PC-3 (cell line): ENCODE measurements around the gene TENT5C. TPM values are rescaled to one million over a fixed set of nuclear protein-coding genes. Genes with fewer than 3 reads are reported as not detected.

Experiments
- ATAC-seq: fragments of 200-7000 bp; cut with Tn5 transposase; 2 replicates; pipeline ENCODE4 v1.9.1; 2020; ENCODE audit warnings: mild to moderate bottlenecking, moderate library complexity
- BruUV-seq: library from RNA; stranded (reverse); fragments of 400-500 nt; replicated peaks from 2 replicates; lab custom pipeline; 2021; lab: Mats Ljungman, UMichigan
- CTCF ChIA-PET: fragments of 300-600 bp; sonication (Branson Sonifier 250); formaldehyde crosslinking; loops from one replicate; lab custom pipeline; 2022; ENCODE audit warnings: antibody characterized with exemption; lab: Charles Lee
- POLR2A ChIA-PET: fragments of 300-600 bp; sonication (Branson Sonifier 250); formaldehyde crosslinking; loops from one replicate; lab custom pipeline; 2022; ENCODE audit warnings: antibody characterized with exemption; ENCODE audit not compliant: unreplicated experiment; lab: Charles Lee
- DNase-seq: peaks from one replicate; pipeline ENCODE4 v3.0.0-alpha.2; 2015
- H2AFZ ChIP-seq: fragments of 300-600 bp; sonication (generic); 2 replicates; pipeline ENCODE4 v1.6.0; 2016; ENCODE audit warnings: antibody characterized with exemption, low read length
- H3F3A ChIP-seq: fragments of 300-600 bp; sonication (generic); one replicate; pipeline ENCODE4 v1.6.0; 2017; ENCODE audit warnings: antibody characterized with exemption, low read length, control low read depth, mild to moderate bottlenecking; ENCODE audit not compliant: unreplicated experiment
- H3K27ac ChIP-seq: fragments of 300-600 bp; sonication (generic); 2 replicates; pipeline ENCODE4 v1.5.1; 2016; ENCODE audit warnings: mild to moderate bottlenecking, low read length
- H3K27me3 ChIP-seq: fragments of 300-600 bp; sonication (generic); 2 replicates; pipeline ENCODE4 v1.6.1; 2016; ENCODE audit warnings: low read length, mixed read lengths
- H3K36me3 ChIP-seq: fragments of 300-600 bp; sonication (generic); 2 replicates; pipeline ENCODE4 v1.6.1; 2016; ENCODE audit warnings: low read depth, mixed run types, low read length, mixed read lengths
- H3K4me1 ChIP-seq: fragments of 300-600 bp; sonication (generic); 2 replicates; pipeline ENCODE4 v1.5.1; 2016; ENCODE audit warnings: low read length; ENCODE audit not compliant: insufficient read depth
- H3K4me2 ChIP-seq: fragments of 300-600 bp; sonication (generic); 2 replicates; pipeline ENCODE4 v1.6.0; 2016; ENCODE audit warnings: low read length
- H3K4me3 ChIP-seq: fragments of 300-600 bp; sonication (generic); 2 replicates; pipeline ENCODE4 v1.5.1; 2016; ENCODE audit warnings: mild to moderate bottlenecking, low read length, mixed read lengths
- H3K79me2 ChIP-seq: fragments of 300-600 bp; sonication (generic); 2 replicates; pipeline ENCODE4 v1.6.1; 2017; ENCODE audit warnings: low read length, mixed read lengths
- H3K9ac ChIP-seq: fragments of 300-600 bp; sonication (generic); 2 replicates; pipeline ENCODE4 v1.6.0; 2016; ENCODE audit warnings: mild to moderate bottlenecking, low read length
- H3K9me2 ChIP-seq: fragments of 300-600 bp; sonication (generic); replicated peaks from 2 replicates; pipeline ENCODE4 v1.6.1; 2016; ENCODE audit warnings: mixed run types, low read length, mixed read lengths
- H3K9me3 ChIP-seq: fragments of 300-600 bp; sonication (generic); 2 replicates; pipeline ENCODE4 v1.6.1; 2016; ENCODE audit warnings: low read length, mixed read lengths
- H4K20me1 ChIP-seq: fragments of 300-600 bp; sonication (generic); 2 replicates; pipeline ENCODE4 v1.6.1; 2016; ENCODE audit warnings: low read length, mixed read lengths
- EZH2 ChIP-seq: fragments of 300-600 bp; sonication (generic); IDR thresholded peaks from one replicate; pipeline ENCODE4 v1.6.1; 2017; ENCODE audit warnings: antibody characterized with exemption, mild to moderate bottlenecking, low read length; ENCODE audit not compliant: unreplicated experiment
- EZH2phosphoT487 ChIP-seq: fragments of 300-600 bp; sonication (generic); IDR thresholded peaks from 2 replicates; pipeline ENCODE4 v1.6.1; 2018; ENCODE audit warnings: mild to moderate bottlenecking, antibody characterized with exemption, low read length, borderline replicate concordance
- intact Hi-C: fragments of 100-400 bp; cut with micrococcal nuclease; formaldehyde crosslinking; loops from 2 replicates; pipeline ENCODE4 v1.9.0; 2023
- total RNA-seq: library from RNA; depleted of rRNA; stranded (reverse); fragments of >200 nt; gene quantifications from 2 replicates; pipeline ENCODE4 v1.2.3, GENCODE V29; 2014
- TF ChIP-seq, protein P1 (sequence below): fragments of 300-600 bp; sonication (generic); conservative IDR thresholded peaks from 2 replicates; pipeline ENCODE4 v1.5.1; 2017; ENCODE audit warnings: antibody characterized with exemption, low read depth, mild to moderate bottlenecking, low read length

TENT5C gene
- total RNA-seq, 1 experiment from 2014 or later: 2.4 TPM

- H3K9me2 ChIP-seq: no peaks in the 10 kb centered on the region
- POLR2A ChIA-PET: no interaction called here
- no peaks in the 10 kb centered on the region for H4K20me1 ChIP-seq
- H3K4me2 ChIP-seq: no peak overlapping the region
- intact Hi-C loops: no loop called here
- CTCF ChIA-PET: no interaction called here
- no peak overlapping the region for H3K27ac ChIP-seq
- no peaks in the 10 kb centered on the region for H3K27me3 ChIP-seq
- ATAC-seq (no peak), DNase-seq (no peak)
- H3F3A ChIP-seq: no peaks in the 10 kb centered on the region
- TF ChIP-seq EZH2 (no peak), EZH2phosphoT487 (no peak)
- TF ChIP-seq, protein P1, sequence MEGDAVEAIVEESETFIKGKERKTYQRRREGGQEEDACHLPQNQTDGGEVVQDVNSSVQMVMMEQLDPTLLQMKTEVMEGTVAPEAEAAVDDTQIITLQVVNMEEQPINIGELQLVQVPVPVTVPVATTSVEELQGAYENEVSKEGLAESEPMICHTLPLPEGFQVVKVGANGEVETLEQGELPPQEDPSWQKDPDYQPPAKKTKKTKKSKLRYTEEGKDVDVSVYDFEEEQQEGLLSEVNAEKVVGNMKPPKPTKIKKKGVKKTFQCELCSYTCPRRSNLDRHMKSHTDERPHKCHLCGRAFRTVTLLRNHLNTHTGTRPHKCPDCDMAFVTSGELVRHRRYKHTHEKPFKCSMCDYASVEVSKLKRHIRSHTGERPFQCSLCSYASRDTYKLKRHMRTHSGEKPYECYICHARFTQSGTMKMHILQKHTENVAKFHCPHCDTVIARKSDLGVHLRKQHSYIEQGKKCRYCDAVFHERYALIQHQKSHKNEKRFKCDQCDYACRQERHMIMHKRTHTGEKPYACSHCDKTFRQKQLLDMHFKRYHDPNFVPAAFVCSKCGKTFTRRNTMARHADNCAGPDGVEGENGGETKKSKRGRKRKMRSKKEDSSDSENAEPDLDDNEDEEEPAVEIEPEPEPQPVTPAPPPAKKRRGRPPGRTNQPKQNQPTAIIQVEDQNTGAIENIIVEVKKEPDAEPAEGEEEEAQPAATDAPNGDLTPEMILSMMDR: no peak
- no peaks in the 10 kb centered on the region for H3K36me3 ChIP-seq
- H3K4me3 ChIP-seq: no peak overlapping the region
- no peak overlapping the region for H3K9ac ChIP-seq
- no peaks in the 10 kb centered on the region for H3K9me3 ChIP-seq
- no peaks in the 10 kb centered on the region for H3K79me2 ChIP-seq
- H2AFZ ChIP-seq: no peak overlapping the region
- BruUV-seq: no TSS peak
- no peaks in the 10 kb centered on the region for H3K4me1 ChIP-seq
Measured at GRCh38 chr1:117579221-117579906, 26.5 kb upstream of the TENT5C start.

DNA sequence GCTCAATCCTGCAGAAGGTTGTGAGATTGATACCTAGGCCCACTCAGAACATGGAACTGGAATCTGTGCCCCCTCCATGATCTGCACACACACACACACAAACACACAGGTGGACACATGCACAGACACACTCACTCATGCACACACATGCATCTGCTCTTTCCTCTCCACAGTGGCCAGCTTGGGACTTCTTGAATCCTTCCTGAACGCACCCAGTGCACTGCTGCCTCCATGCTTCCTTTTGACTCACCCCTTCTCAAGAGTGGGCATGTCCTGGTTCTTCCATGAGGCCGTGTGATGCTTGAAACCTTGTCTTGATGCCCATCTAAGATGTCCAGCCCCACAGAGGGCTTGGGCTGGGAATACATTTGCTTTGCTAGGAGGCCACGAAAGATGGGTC is 25.4 kb upstream of the TENT5C start:
- BruUV-seq: no TSS peak
- H2AFZ ChIP-seq: no peak overlapping the region
- no peak overlapping the region for H3K4me3 ChIP-seq
- no peaks in the 10 kb centered on the region for H3K9me3 ChIP-seq
- H3K4me1 ChIP-seq: no peaks in the 10 kb centered on the region
- TF ChIP-seq, protein P1: no peak
- TF ChIP-seq EZH2phosphoT487 (no peak), EZH2 (no peak)
- ChIA-PET CTCF (no interaction called here), POLR2A (no interaction called here)
- no peaks in the 10 kb centered on the region for H3K79me2 ChIP-seq
- H3K36me3 ChIP-seq: no peaks in the 10 kb centered on the region
- H3K4me2 ChIP-seq: no peak overlapping the region
- ATAC-seq: no peak
- DNase-seq: no peak
- intact Hi-C loops: no loop called here
- H3F3A ChIP-seq: no peaks in the 10 kb centered on the region
- no peaks in the 10 kb centered on the region for H3K27me3 ChIP-seq
- H3K9ac ChIP-seq: no peak overlapping the region
- H3K27ac ChIP-seq: no peak overlapping the region
- no peaks in the 10 kb centered on the region for H4K20me1 ChIP-seq
- no peaks in the 10 kb centered on the region for H3K9me2 ChIP-seq

- no TSS peak for BruUV-seq
- Histone ChIP-seq H3K9me2 (no peaks in the 10 kb centered on the region), H3K9ac (no peak overlapping the region), H3K27ac (no peak overlapping the region), H3K27me3 (no peaks in the 10 kb centered on the region), H3K4me1 (no peaks in the 10 kb centered on the region), H3K4me2 (no peak overlapping the region), H3K36me3 (no peaks in the 10 kb centered on the region), H3F3A (no peaks in the 10 kb centered on the region), H3K79me2 (no peaks in the 10 kb centered on the region), H3K9me3 (no peaks in the 10 kb centered on the region), H2AFZ (no peak overlapping the region), H3K4me3 (no peak overlapping the region), H4K20me1 (no peaks in the 10 kb centered on the region)
- DNase-seq (no peak), ATAC-seq (no peak)
- TF ChIP-seq, protein P1: no peak
- TF ChIP-seq EZH2phosphoT487 (no peak), EZH2 (no peak)
- POLR2A ChIA-PET: no interaction called here
- CTCF ChIA-PET: no interaction called here
- intact Hi-C loops: no loop called here
Measured at GRCh38 chr1:117580882-117581281, 25.0 kb upstream of the TENT5C start.
